Naive thymus-derived CD8-positive, alpha-beta T cell (primary cell): ENCODE measurements around the gene C6orf163. TPM values are rescaled to one million over a fixed set of nuclear protein-coding genes. Genes with fewer than 3 reads are reported as not detected.
"Not testable (repeated sequence)": the region's sequence is repeated elsewhere in the genome, so short reads cannot be mapped to it uniquely, and the experiment has no call there.

ENCODE experiments used
- ATAC-seq, 2 donors: fragments of 150-1000 bp; cut with Tn5 transposase in 1 of 2; sonication (Bioruptor Pico), chemical (Tn5 transposase) in 1 of 2; 1 replicate in 1 of 2; 2 replicates in 1 of 2; pipeline ENCODE4 v1.10.0; 2021; ENCODE audit warnings: mild to moderate bottlenecking in 2 of 2, moderate library complexity in 2 of 2
- POLR2A ChIA-PET: fragments of 350-600 bp; sonication (Branson Sonifier 250); formaldehyde crosslinking; loops from one replicate; lab custom pipeline; 2021; ENCODE audit warnings: antibody characterized with exemption; lab: Charles Lee
- DNase-seq, 10 donors: peaks; one replicate each; pipeline versions ENCODE4 v3.0.0 to v3.0.0-alpha.2; 2020 to 2022
- H3K27ac Mint-ChIP-seq, 10 donors: one replicate each; pipeline ENCODE4 v1.8.0; 2020 to 2022; ENCODE audit warnings: mild to moderate bottlenecking in 10 of 10, mixed read lengths in 10 of 10, moderate library complexity in 4 of 10, inconsistent platforms in 1 of 10
- H3K27me3 Mint-ChIP-seq, 5 donors: one replicate each; pipeline ENCODE4 v1.8.0; 2021 to 2022; ENCODE audit warnings: mixed read lengths in 5 of 5
- H3K36me3 Mint-ChIP-seq, 3 donors: one replicate each; pipeline ENCODE4 v1.8.0; 2020 to 2022; ENCODE audit warnings: mixed read lengths in 3 of 3, mild to moderate bottlenecking in 2 of 3, inconsistent platforms in 1 of 3
- H3K4me1 Mint-ChIP-seq, 4 donors: one replicate each; pipeline ENCODE4 v1.8.0; 2021 to 2022; ENCODE audit warnings: mixed read lengths in 4 of 4
- H3K4me3 Mint-ChIP-seq, 10 donors: one replicate each; pipeline ENCODE4 v1.8.0; 2020 to 2022; ENCODE audit warnings: mild to moderate bottlenecking in 10 of 10, mixed read lengths in 10 of 10, moderate library complexity in 6 of 10, inconsistent platforms in 1 of 10
- H3K9me3 Mint-ChIP-seq, 9 donors: one replicate each; pipeline ENCODE4 v1.8.0; 2020 to 2022; ENCODE audit warnings: mixed read lengths in 9 of 9, mild to moderate bottlenecking in 3 of 9, inconsistent platforms in 1 of 9, moderate library complexity in 1 of 9
- polyA plus RNA-seq, 3 donors: library from polyadenylated mRNA; unstranded; fragments of 300-500 nt; fragmentation: Illumina TruSeq; gene quantifications; one replicate each; pipeline ENCODE4 v1.2.3, GENCODE V29; 2021
- total RNA-seq, 8 experiments: library from RNA in 2 of 8; stranded (reverse) in 2 of 8; gene quantifications; one replicate each; pipeline ENCODE4 v1.2.3 and lab custom pipeline; 2021 to 2026

The C6orf163 gene
- total RNA-seq = 1 to 10 TPM; 3.8 to 5.0 TPM
- polyA plus RNA-seq = under 1 TPM; 0.23 to 0.51 (median 0.33) TPM
- 0.93 to 6.0 (median 2.1) reads per million in 6 experiments for total RNA-seq (lab: John Stamatoyannopoulos, UW)

DNA sequence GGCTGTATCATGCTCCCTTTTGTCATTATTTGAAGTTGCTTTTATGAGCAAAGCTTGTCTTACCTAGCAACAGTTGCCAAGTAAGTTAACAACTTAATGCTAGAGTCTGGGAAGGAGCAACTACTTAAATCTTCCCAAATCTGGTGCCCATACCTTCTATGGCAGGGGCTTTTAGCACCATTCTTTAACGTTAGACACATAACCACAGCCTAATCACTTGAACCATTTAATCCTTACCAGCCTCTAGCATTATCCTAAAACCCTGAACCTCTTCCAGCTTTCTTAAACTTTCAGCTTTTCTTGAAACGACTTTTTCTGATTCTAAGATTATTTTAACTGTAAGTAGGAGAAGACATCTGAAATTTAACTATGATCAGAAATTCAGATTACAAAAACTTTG lies at the start of gene C6orf163:
C6orf163 (plus strand) TSS at position 83 of the 400 bp plus-strand sequence; CDS start at position 370, 287 bp downstream.
- no peaks in the 10 kb centered on the region for H3K9me3 Mint-ChIP-seq
- no peak within 1 kb of the TSS for H3K4me3 Mint-ChIP-seq
- no peaks in the 10 kb centered on the region for H3K27me3 Mint-ChIP-seq
- peaks cover 0 to 2% (median 0%) of the 10 kb centered on the region in 4 donors for H3K4me1 Mint-ChIP-seq
- POLR2A ChIA-PET = interaction anchor here (0.6 kb wide), 1 partner anchor 64 kb away, joined by 5 read pairs; no protein-coding TSS in a partner anchor
- no peak for ATAC-seq
- no peak for DNase-seq
- peak within 1 kb of the TSS in 1 of 10 donors; percentile 17 for H3K27ac Mint-ChIP-seq
- peaks cover 4 to 21% (median 20%) of the 10 kb centered on the region in 3 donors for H3K36me3 Mint-ChIP-seq

GRCh38 chr6:87297119-87297518 lies 47.5 kb upstream of the C6orf163 start:
- Mint-ChIP-seq H3K9me3 (peaks cover 0 to 7% (median 2%) of the 10 kb centered on the region in 9 donors), H3K4me1 (no peaks in the 10 kb centered on the region), H3K27me3 (peaks cover 14 to 80% (median 42%) of the 10 kb centered on the region in 5 donors), H3K4me3 (no peak overlapping the region), H3K27ac (no peak overlapping the region), H3K36me3 (peaks cover 0 to 4% (median 0%) of the 10 kb centered on the region in 3 donors)
- ATAC-seq = no peak
- DNase-seq = no peak
- POLR2A ChIA-PET = no interaction called here

DNA sequence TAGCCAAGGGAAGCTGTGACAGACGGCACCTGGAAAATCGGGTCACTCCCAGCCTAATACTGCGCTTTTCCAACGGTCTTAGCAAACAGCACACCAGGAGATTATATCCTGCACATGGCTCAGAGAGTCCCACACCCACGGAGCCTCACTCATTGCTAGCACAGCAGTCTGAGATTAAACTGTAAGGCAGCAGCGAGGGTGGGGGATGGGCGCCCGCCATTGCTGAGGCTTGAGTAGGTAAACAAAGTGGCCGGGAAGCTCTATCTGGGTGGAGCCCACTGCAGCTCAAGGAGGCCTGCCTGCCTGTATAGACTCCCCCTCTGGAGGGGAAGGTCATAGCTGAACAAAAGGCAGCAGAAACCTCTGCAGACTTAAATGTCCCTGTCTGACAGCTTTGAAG lies 43.3 kb upstream of the C6orf163 start:
- Mint-ChIP-seq H3K27me3 (peaks cover 25 to 72% (median 38%) of the 10 kb centered on the region in 5 donors), H3K9me3 (peaks cover 0 to 30% (median 13%) of the 10 kb centered on the region in 9 donors)
- ATAC-seq, POLR2A ChIA-PET, H3K27ac Mint-ChIP-seq, H3K36me3 Mint-ChIP-seq, H3K4me3 Mint-ChIP-seq, DNase-seq, H3K4me1 Mint-ChIP-seq: not testable (repeated sequence)

DNA sequence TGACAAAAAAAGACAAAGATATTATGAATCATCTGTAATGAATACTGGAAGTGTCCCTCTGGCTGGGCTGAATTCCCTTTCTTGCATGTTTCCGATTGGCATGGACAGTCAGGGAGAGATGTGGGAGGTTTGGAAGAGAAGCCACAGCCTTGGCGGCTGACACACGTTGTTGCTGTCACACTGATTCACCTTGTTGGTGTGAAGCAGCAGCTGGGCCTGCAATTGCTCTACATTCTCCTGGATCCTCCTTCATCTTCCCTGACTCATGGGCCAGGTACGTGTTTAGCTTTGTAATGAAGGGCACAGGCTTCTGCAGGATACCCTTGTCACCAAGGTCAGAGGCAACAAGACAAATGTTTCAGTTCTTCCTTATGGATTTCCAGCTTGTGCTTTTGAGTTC lies 35.6 kb upstream of the C6orf163 start:
- Mint-ChIP-seq H3K4me3 (no peak overlapping the region), H3K4me1 (no peaks in the 10 kb centered on the region), H3K27ac (no peak overlapping the region), H3K27me3 (peaks cover 2 to 5% (median 3%) of the 10 kb centered on the region in 5 donors), H3K9me3 (peaks cover 0 to 17% (median 4%) of the 10 kb centered on the region in 9 donors), H3K36me3 (peaks cover 0 to 4% (median 1%) of the 10 kb centered on the region in 3 donors)
- POLR2A ChIA-PET = no interaction called here
- no peak for DNase-seq
- no peak for ATAC-seq

- POLR2A ChIA-PET = interaction anchor here (1.3 kb wide), 1 partner anchor 9 kb away, joined by 3 read pairs; the partner anchor contains the start of gene SMIM8
These were observed 31.8 kb upstream of the C6orf163 start for GRCh38 chr6:87312860-87313259.

DNA sequence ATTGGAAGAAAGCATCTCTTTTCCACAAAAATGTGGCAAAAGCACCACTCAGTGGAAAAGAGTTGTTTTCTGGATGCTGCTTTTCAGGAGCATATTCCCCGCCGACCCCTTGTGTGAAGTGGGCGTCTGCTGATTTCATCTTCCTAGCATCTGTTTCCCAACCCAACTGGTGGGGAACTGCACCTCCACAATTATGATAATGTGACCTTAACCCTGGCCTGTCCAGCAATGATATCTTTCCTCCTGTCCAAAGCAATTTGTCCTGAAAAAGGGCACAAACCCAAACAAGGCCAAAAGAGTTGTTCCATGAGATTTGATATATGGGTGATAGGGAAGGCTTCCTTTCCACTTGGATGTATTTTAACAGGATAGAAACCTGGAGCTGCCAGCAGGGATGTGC lies 29.5 kb upstream of the C6orf163 start:
- no peak for ATAC-seq

More at GRCh38 chr6:87312860-87313259, 31.8 kb upstream of the C6orf163 start:
- Mint-ChIP-seq H3K4me1 (no peaks in the 10 kb centered on the region), H3K27me3 (peaks cover 4 to 24% (median 12%) of the 10 kb centered on the region in 5 donors), H3K27ac (no peak overlapping the region), H3K36me3 (no peaks in the 10 kb centered on the region), H3K9me3 (no peaks in the 10 kb centered on the region), H3K4me3 (no peak overlapping the region)
- DNase-seq = no peak
- no peak for ATAC-seq

DNA sequence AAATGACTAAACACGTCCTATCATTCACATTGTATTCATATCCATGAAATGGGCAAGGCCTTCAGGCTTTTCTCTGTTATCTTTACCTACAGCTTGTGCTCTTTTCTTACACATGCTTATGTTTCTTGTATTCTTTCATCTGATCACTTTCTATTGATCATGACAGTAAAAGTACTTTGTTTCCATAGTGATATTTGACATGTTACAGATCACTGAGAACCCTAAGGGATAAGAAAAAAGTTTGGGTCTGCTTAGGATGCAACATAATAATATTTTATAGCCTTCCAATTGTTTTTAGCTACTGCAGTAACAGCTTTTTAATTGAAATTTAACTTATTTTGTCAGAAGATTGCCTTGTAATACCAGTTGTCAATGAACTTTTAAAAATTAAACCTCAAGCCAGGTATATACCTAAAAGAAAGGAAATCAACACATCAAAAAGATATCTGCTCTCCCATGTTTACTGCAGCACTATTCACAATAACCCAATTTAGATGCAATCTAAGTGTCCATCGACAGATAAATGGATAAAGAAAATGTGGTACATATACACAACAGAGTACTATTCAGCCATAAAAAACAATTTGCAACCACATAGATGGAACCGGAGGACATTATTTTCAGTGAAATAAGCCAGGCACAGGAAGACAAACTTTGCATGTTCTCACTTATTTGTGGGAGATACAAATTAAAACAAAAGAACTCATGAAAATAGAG lies 25.2 kb upstream of the C6orf163 start:
- POLR2A ChIA-PET = no interaction called here
- ATAC-seq = no peak
- Mint-ChIP-seq H3K27ac (peak overlapping the region in 1 of 10 donors; percentile 46), H3K36me3 (no peaks in the 10 kb centered on the region), H3K9me3 (no peaks in the 10 kb centered on the region), H3K4me3 (no peak overlapping the region), H3K4me1 (peaks cover 7 to 22% (median 16%) of the 10 kb centered on the region in 4 donors), H3K27me3 (peaks cover 4 to 20% (median 10%) of the 10 kb centered on the region in 5 donors)
- DNase-seq = no peak

More for the DNA sequence above, 29.5 kb upstream of the C6orf163 start:
- no peak overlapping the region for H3K27ac Mint-ChIP-seq
- no peaks in the 10 kb centered on the region for H3K36me3 Mint-ChIP-seq
- POLR2A ChIA-PET = no interaction called here
- no peaks in the 10 kb centered on the region for H3K4me1 Mint-ChIP-seq
- H3K4me3 Mint-ChIP-seq = no peak overlapping the region
- no peak for DNase-seq
- H3K9me3 Mint-ChIP-seq = no peaks in the 10 kb centered on the region
- peaks cover 4 to 24% (median 12%) of the 10 kb centered on the region in 5 donors for H3K27me3 Mint-ChIP-seq

DNA sequence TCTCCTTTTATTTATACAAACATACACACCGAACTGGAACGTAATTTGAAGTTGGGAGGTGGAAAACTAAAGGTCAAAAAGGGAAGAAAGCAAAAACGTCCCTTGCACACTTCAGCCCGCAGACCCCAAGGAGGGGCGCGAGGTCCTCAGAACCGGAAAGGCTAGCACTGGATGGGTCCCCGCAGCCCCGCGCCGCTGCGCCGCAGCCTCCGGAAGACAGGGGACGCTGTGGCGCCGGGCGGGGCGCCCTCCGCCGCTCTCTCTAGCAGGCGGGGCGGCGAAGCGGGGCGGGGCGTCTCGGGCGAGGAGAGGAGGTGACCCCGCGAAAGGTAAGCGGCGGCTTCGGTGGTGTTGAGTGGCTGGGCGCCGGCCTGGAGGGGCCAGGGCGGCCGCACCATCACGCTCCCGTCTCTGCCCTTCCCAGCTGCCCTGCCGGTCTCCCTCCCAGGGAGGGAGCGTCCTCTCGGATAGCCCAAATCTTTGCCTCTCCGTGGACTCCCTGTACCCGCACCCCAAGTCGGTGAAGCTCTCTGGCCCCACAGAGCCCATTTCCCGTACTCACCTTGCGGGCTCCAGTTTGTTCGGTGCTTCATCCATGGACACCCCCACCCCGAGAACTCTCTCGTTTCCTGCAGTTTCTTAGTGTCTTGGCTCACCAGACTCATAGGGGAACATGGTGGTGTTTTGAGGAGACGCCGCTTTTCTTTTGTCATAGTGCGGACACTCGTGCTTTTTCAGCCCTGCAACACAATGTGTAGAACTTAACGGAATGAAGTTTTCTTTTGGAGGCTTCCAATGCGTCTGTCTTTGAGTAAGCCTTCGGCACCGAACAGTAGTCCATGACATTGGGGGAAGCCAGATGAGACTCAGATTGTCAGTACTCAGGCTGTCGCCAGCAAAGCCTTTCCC lies 22.1 kb upstream of the C6orf163 start, which contains the start of gene SMIM8:
SMIM8 (plus strand) TSS at position 285 of the 909 bp plus-strand sequence. CDS start 14,444 bp downstream, outside the sequence.
- ATAC-seq = peak; percentile 97 to 98
- Mint-ChIP-seq H3K27ac (peak within 1 kb of the TSS; percentile 70 to 97 (median 93)), H3K27me3 (peaks cover 0 to 5% (median 0%) of the 10 kb centered on the region in 5 donors), H3K36me3 (peaks cover 0 to 6% (median 2%) of the 10 kb centered on the region in 3 donors), H3K9me3 (peaks cover 0 to 9% (median 2%) of the 10 kb centered on the region in 9 donors), H3K4me1 (peaks cover 9 to 29% (median 19%) of the 10 kb centered on the region in 4 donors), H3K4me3 (peak within 1 kb of the TSS; percentile 96 to 98 (median 98))
- DNase-seq = peak; percentile 68 to 91 (median 84)
- POLR2A ChIA-PET = interaction anchor here (0.6 to 1.4 kb wide), 3 partner anchors 9 to 448 kb away, joined by 3 to 4 read pairs (median 3); partner anchors contain the start of gene SLC35A1

DNA sequence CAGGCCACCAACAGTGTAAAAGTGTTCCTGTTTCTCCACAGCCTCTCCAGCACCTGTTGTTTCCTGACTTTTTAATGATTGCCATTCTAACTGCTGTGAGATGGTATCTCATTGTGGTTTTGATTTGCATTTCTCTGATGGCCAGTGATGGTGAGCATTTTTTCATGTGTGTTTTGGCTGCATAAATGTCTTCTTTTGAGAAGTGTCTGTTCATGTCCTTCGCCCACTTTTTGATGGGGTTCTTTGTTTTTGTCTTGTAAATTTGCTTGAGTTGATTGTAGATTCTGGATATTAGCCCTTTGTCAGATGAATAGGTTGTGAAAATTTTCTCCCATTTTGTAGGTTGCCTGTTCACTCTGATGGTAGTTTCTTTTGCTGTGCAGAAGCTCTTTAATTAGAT lies 20.7 kb upstream of the C6orf163 start:
- DNase-seq, POLR2A ChIA-PET, H3K36me3 Mint-ChIP-seq, H3K9me3 Mint-ChIP-seq, ATAC-seq, H3K27me3 Mint-ChIP-seq: not testable (repeated sequence)
- Mint-ChIP-seq H3K4me3 (peak overlapping the region; percentile 30 to 78 (median 51)), H3K4me1 (peaks cover 9 to 29% (median 20%) of the 10 kb centered on the region in 4 donors), H3K27ac (peak overlapping the region in 1 of 10 donors; percentile 19)

- Mint-ChIP-seq H3K27ac (peak overlapping the region in 1 of 10 donors; percentile 40), H3K4me1 (peaks cover 10 to 39% (median 19%) of the 10 kb centered on the region in 4 donors), H3K9me3 (peaks cover 0 to 23% (median 6%) of the 10 kb centered on the region in 9 donors), H3K4me3 (no peak overlapping the region), H3K27me3 (no peaks in the 10 kb centered on the region), H3K36me3 (peaks cover 11 to 20% (median 15%) of the 10 kb centered on the region in 3 donors)
- POLR2A ChIA-PET = no interaction called here
- ATAC-seq (no peak), DNase-seq (no peak)
These were observed 13.7 kb upstream of the C6orf163 start for GRCh38 chr6:87330961-87331360.

DNA sequence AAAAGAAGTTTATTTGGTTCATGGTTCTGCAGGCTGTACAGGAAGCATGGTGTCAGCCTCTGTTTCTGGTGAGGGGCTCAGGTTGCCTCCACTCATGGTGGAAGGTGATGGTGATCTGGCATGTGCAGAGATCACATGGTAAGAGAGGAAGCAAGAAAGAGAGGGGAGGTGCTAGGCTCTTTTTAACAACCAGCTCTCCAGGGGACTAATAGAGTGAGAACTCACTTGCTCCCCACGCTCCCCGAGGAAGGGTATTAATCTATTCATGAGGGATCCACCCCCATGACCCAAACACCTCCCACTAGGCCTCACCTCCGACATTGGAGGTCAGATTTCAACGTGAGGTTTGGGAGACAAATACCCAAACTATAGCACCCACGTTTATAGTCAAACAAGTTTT lies 11.6 kb upstream of the C6orf163 start:
- no peaks in the 10 kb centered on the region for H3K27me3 Mint-ChIP-seq

More for the DNA sequence above, 11.6 kb upstream of the C6orf163 start:
- peaks cover 16 to 45% (median 19%) of the 10 kb centered on the region in 4 donors for H3K4me1 Mint-ChIP-seq
- H3K27ac Mint-ChIP-seq = peak overlapping the region in 6 of 10 donors; percentile 23 to 91 (median 53)
- peaks cover 0 to 18% (median 6%) of the 10 kb centered on the region in 9 donors for H3K9me3 Mint-ChIP-seq
- peak overlapping the region in 1 of 10 donors; percentile 37 for H3K4me3 Mint-ChIP-seq
- no peak for DNase-seq
- POLR2A ChIA-PET = no interaction called here
- ATAC-seq = no peak
- peaks cover 12 to 20% (median 17%) of the 10 kb centered on the region in 3 donors for H3K36me3 Mint-ChIP-seq
